NCI-H510A (cell line): Measurements from ENCODE around the gene MAP4K5.

Experiments
- DNase-seq: peaks from one replicate; lab custom pipeline; 2025; lab: John Stamatoyannopoulos, UW

The MAP4K5 gene

GRCh38 chr14:50399251-50400032 is 132.9 kb downstream of the MAP4K5 start:
- no peak for DNase-seq

GRCh38 chr14:50398189-50398580 is 134.2 kb downstream of the MAP4K5 start:
- DNase-seq, result no peak

- no peak for DNase-seq
Observed at GRCh38 chr14:50397390-50398188, 134.8 kb downstream of the MAP4K5 start.

GRCh38 chr14:50396631-50397389 is 135.6 kb downstream of the MAP4K5 start, which contains the start of gene CDKL1:
Gene CDKL1 (minus strand): TSS chr14:50396881. CDS start chr14:50395868, 1,013 bp downstream.
- DNase-seq, result peak; percentile 49

GRCh38 chr14:50395448-50395847 is 136.9 kb downstream of the MAP4K5 start:
- DNase-seq, result no peak

GRCh38 chr14:50394713-50395112 is 137.7 kb downstream of the MAP4K5 start:
- DNase-seq, result no peak

- DNase-seq, result no peak
Observed at GRCh38 chr14:50389668-50390441, 142.5 kb downstream of the MAP4K5 start.

- DNase-seq, result no peak
Observed at GRCh38 chr14:50388256-50388931, 144.0 kb downstream of the MAP4K5 start.

GRCh38 chr14:50387548-50387947 is 144.8 kb downstream of the MAP4K5 start:
- no peak for DNase-seq

- DNase-seq, result no peak
Observed at GRCh38 chr14:50383618-50384225, 148.6 kb downstream of the MAP4K5 start.

GRCh38 chr14:50381823-50382287 is 150.5 kb downstream of the MAP4K5 start:
- DNase-seq, result no peak

GRCh38 chr14:50381008-50381407 is 151.4 kb downstream of the MAP4K5 start:
- no peak for DNase-seq

GRCh38 chr14:50380455-50380854 is 151.9 kb downstream of the MAP4K5 start:
- DNase-seq, result no peak

- no peak for DNase-seq
Observed at GRCh38 chr14:50379563-50379962, 152.8 kb downstream of the MAP4K5 start.

- DNase-seq, result no peak
Observed at GRCh38 chr14:50377550-50378085, 154.8 kb downstream of the MAP4K5 start.

GRCh38 chr14:50375760-50376159 is 156.6 kb downstream of the MAP4K5 start:
- no peak for DNase-seq

- no peak for DNase-seq
Observed at GRCh38 chr14:50373959-50374358, 158.4 kb downstream of the MAP4K5 start.

- DNase-seq, result no peak
Observed at GRCh38 chr14:50371546-50371945, 160.8 kb downstream of the MAP4K5 start.
